ENCODE results near the gene PERCC1. TPM values are rescaled to one million over a fixed set of nuclear protein-coding genes. Genes with fewer than 3 reads are reported as not detected.

PERCC1 gene
- total RNA-seq, 6 donors from 2014 or later, result 0.27 to 2.2 TPM; not detected in 4

DNA sequence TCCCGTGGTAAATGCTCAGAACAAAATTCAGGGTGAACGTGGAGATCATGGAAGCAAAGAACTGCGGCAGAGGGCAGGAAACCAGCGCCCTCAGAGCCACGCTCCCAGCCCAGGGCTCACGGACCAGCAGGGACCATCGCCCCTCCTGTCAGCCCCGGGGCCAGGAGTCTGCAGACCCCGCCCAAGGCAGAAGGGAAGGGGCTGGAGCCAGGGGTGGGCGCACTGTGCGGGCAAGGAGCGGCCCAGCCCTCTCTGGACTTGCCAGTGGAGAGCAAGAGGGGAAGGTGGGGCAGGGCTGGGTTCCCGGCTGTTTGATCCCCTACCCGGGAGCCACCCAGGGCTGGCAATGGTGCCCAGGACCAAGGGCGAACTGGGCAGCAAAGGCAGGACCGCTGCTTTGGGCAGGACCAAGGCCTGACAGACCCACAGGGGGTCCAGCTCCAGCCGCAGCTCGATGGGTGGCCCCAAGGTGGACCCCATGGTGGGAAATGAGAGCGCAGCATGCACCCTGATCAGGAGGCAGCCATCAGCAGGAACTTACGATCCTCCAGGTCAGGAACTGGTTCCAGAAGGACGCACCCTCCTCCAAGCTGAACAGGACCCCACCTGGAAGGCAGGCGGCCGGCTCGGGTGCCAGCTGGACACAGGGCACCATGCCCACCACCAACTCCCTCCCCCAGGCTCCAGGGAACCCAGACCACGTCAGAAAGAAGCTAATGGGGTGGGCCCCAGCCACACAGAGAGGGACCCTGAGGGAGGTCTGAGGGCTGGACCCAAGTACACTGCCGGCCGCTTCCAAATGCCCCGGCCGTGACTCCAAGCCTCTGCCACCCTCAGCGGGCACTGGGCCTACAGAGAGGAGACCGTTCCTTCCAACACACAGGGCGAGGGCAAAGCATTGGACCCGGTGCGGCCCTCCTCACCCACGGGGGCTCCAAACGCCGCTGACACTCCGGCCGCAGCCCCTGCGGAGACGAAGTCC is 24.6 kb downstream of the PERCC1 start:
- Histone ChIP-seq H3K9me3 (no peaks in the 10 kb centered on the region), H3K4me1 (no peaks in the 10 kb centered on the region), H3K36me3 (peaks cover 19 to 92% (median 83%) of the 10 kb centered on the region in 4 donors), H3K27ac (no peak overlapping the region), H3K27me3 (no peaks in the 10 kb centered on the region), H3K4me3 (no peak overlapping the region)
- ATAC-seq (ENCODE audit: low FRiP score in 2 of 2) (no peak), DNase-seq (peak in 1 of 2 donors; percentile 76)
- no peak for TF ChIP-seq POLR2A (IDR thresholded peaks at IDR 0.05)
- TF ChIP-seq CTCF (IDR thresholded peaks at IDR 0.05), result no peak
- TF ChIP-seq POLR2AphosphoS5 (IDR thresholded peaks at IDR 0.05), result no peak
- 92 to 95% methylated on average over 28 to 41 of the region's 41 CpGs for WGBS, 2 donors

GRCh38 chr16:1456951-1457350 is 26.1 kb downstream of the PERCC1 start:
- DNase-seq (peak in 1 of 2 donors; percentile 53), ATAC-seq (ENCODE audit: low FRiP score in 2 of 2) (no peak)
- H3K4me1 ChIP-seq, result no peaks in the 10 kb centered on the region
- H3K27ac ChIP-seq, result no peak overlapping the region
- WGBS, 2 donors, result 74 to 93% methylated on average over 3 to 14 of the region's 16 CpGs
- no peaks in the 10 kb centered on the region for H3K9me3 ChIP-seq
- H3K27me3 ChIP-seq, result no peaks in the 10 kb centered on the region
- H3K36me3 ChIP-seq, result peaks cover 23 to 91% (median 81%) of the 10 kb centered on the region in 4 donors
- TF ChIP-seq POLR2A (IDR thresholded peaks at IDR 0.05), result no peak
- TF ChIP-seq EP300 (IDR thresholded peaks at IDR 0.05), result no peak
- no peak for TF ChIP-seq CTCF (IDR thresholded peaks at IDR 0.05)
- no peak for TF ChIP-seq POLR2AphosphoS5 (IDR thresholded peaks at IDR 0.05)
- no peak overlapping the region for H3K4me3 ChIP-seq

DNA sequence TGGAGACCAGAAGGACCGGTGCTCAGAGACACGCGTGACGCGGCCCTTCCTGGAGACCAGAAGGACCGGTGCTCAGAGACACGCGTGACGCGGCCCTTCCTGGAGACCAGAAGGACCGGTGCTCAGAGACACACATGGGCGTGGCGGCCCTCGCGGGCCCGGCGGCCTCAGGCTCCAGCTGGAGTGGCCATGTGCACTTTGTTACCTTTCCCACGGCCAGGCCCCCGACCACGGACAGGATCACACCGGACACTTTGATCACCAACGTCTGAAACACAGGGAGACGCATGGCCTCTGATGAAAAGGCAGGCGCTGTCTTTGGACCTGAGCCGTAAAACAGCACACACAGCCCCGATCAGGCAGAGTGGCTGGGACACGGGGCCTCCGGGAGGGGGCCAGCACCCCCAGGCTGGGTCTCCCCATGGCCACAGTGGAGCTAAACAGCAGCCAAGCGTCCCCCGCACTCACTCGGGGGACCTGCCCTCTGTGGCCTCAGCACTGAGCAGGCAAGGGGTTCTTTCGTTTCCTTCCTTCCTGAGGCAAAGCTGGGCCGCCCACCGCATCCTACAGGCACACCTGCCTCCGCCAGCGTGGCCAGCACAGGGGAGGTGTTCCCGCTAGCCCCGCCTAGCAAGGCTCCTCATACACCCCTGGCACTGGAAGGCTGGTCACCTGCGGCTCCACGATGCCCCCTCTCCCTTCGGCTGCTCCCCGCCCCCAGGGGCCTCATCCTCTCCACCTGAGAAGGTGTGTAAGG is 26.8 kb downstream of the PERCC1 start:
- Histone ChIP-seq H3K27me3 (no peaks in the 10 kb centered on the region), H3K27ac (no peak overlapping the region), H3K4me3 (no peak overlapping the region), H3K36me3 (peaks cover 23 to 84% (median 74%) of the 10 kb centered on the region in 4 donors), H3K4me1 (no peaks in the 10 kb centered on the region), H3K9me3 (no peaks in the 10 kb centered on the region)
- TF ChIP-seq POLR2AphosphoS5 (IDR thresholded peaks at IDR 0.05), result no peak
- no peak for TF ChIP-seq EP300 (IDR thresholded peaks at IDR 0.05)
- no peak for TF ChIP-seq POLR2A (IDR thresholded peaks at IDR 0.05)
- TF ChIP-seq CTCF (IDR thresholded peaks at IDR 0.05), result no peak
- ATAC-seq (ENCODE audit: low FRiP score in 2 of 2), result no peak
- 88 to 90% methylated on average over 28 to 41 of the region's 42 CpGs for WGBS, 2 donors
- peak in 1 of 2 donors; percentile 74 for DNase-seq

- H3K27ac ChIP-seq, result no peak overlapping the region
- H3K4me3 ChIP-seq, result no peak overlapping the region
- no peak for ATAC-seq (ENCODE audit: low FRiP score in 2 of 2)
- H3K36me3 ChIP-seq, result peaks cover 21 to 83% (median 69%) of the 10 kb centered on the region in 4 donors
- H3K9me3 ChIP-seq, result no peaks in the 10 kb centered on the region
- DNase-seq, result peak in 1 of 2 donors; percentile 58
- H3K4me1 ChIP-seq, result no peaks in the 10 kb centered on the region
- H3K27me3 ChIP-seq, result no peaks in the 10 kb centered on the region
- TF ChIP-seq EP300 (IDR thresholded peaks at IDR 0.05), result no peak
- TF ChIP-seq POLR2AphosphoS5 (IDR thresholded peaks at IDR 0.05), result no peak
- TF ChIP-seq POLR2A (IDR thresholded peaks at IDR 0.05), result no peak
- TF ChIP-seq CTCF (IDR thresholded peaks at IDR 0.05), result no peak
- WGBS, 2 donors, result 92 to 95% methylated on average over 12 to 26 of the region's 26 CpGs
Observed at GRCh38 chr16:1458336-1458976, 27.6 kb downstream of the PERCC1 start.
